Measurements from ENCODE around the gene GPX4.
A peak's percentile ranks its signal among the peaks of the same experiment; 100 is the strongest.
"Not testable (repeated sequence)": the region's sequence is repeated elsewhere in the genome, so short reads cannot be mapped to it uniquely, and the experiment has no call there.

GPX4 gene

DNA sequence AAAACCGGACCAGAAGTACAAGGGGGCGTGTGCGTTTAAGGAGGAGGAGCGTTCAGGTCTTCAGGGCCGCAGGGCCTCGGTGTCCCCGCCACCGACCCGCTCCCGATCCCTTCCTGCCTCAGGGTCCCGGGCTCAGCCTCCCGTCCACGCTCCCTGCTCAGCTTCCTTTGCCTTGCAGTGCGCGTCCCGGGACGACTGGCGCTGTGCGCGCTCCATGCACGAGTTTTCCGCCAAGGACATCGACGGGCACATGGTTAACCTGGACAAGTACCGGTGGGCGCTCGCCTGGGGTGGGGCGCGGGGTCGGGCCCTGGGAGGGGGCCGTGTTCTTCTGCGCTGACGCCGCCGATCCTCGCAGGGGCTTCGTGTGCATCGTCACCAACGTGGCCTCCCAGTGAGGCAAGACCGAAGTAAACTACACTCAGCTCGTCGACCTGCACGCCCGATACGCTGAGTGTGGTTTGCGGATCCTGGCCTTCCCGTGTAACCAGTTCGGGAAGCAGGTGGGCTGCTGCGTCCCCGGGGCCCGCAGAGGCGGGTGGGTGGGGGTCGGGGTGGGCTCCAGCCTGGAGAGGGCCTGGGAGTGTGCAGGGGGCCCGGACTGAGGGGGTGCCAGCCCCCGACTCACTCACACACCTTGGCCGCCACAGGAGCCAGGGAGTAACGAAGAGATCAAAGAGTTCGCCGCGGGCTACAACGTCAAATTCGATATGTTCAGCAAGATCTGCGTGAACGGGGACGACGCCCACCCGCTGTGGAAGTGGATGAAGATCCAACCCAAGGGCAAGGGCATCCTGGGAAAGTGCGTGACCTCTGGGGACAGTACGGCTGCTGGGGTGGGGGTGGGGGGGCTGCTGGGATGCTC is 1.4 kb downstream of the GPX4 start:
- no peak for DNase-seq

DNA sequence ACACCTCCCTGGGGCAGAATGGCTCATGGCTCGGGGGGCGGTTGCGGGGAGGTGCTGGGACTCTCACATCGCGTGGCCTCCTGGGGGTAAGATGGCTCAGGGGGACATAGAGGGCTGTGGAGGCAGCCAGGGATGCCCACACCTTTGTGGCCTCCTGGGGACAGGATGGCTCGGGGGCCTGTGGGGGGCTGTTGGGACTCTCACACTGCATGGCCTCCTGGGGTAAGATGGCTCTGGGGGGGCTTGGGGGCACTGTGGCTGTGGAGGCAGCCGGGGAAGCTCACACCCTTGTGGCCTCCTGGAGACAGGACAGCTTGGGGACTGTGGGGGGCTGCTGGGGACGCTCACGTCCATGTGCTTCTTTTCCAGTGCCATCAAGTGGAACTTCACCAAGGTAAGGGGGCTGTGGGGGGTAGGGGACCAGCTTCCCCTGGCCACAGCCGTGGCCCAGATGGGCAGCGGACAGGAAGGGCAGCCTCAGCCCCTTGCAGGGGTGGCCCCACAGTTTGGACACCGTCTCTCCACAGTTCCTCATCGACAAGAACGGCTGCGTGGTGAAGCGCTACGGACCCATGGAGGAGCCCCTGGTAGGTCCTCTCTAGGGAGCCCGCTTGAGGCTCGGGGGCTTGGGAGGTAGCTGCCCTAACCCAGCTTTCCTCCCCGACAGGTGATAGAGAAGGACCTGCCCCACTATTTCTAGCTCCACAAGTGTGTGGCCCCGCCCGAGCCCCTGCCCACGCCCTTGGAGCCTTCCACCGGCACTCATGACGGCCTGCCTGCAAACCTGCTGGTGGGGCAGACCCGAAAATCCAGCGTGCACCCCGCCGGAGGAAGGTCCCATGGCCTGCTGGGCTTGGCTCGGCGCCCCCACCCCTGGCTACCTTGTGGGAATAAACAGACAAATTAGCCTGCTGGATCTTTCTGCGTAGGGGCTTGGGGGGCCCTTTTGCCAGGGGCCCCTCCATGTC is 2.4 kb downstream of the GPX4 start:
- DNase-seq, result no peak

GRCh38 chr19:1106841-1107660 is 3.3 kb downstream of the GPX4 start:
- DNase-seq, result peak; percentile 59 to 60

DNA sequence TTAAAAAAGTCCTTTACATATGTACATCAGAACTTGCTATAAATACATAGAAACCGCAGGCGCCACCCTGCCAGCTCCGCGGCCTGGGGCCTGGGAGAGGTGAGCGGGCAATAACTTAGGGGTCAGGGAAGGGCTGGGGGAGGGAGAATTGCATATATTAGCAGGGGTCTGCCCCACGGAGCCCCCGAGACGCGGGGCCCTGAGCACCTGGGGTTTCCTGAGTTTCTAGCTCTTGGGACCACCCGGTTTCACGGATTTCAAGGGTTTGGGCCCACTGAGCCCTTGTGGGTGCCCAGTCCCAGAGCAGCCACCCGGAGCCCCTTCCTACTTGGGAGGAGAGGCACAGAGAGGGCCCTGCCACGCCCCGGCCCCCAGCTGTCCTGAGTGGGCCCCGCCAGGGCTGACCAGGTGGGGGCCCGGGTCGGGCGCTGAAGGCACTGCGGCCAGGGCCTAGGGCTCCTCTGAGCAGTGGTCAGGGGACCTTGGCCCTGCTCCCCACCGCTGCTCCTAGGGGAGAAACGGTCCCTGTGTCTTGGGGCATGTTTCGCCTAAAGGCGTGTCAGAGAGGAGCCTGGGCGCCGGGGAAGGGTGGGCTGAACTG is 4.0 kb downstream of the GPX4 start:
- no peak for DNase-seq

DNA sequence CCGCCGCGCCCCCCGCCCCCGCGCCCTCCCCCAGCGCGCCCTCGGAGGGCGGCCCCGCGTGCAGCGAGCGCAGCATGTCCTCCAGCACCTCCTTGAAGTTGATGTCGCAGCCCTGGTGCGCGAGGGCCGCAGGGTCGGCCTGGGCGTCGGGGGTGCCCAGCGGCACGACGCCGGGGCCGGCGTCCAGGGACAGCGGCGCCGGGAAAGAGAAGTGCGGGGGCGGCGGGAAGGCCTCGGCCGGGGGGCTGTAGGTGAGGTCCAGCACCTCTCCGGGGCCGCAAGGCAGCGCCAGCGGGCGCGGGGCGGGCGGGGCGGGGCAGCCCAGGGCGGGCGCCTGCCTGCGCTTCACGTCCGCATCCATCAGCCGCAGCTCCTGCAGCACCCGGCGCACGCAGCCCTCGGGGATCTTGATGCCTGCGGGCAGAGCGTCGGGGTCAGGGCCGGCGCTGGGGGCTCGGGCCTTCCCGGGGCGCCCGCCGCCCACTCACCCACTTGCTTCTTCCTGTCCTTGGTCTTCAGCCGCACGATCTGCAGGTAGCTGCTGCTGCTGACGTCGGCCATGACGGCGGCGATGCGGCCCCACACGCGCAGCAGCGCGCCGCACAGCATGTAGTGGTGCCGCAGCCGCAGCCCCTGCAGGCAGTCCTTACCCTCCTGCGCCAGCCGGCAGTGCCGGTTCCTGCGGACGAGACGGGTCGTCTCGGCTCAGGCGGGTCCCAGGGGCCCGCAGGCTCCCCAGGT is 4.7 kb downstream of the GPX4 start:
- no peak for DNase-seq

GRCh38 chr19:1109032-1109551 is 5.3 kb downstream of the GPX4 start:
- DNase-seq, result no peak

DNA sequence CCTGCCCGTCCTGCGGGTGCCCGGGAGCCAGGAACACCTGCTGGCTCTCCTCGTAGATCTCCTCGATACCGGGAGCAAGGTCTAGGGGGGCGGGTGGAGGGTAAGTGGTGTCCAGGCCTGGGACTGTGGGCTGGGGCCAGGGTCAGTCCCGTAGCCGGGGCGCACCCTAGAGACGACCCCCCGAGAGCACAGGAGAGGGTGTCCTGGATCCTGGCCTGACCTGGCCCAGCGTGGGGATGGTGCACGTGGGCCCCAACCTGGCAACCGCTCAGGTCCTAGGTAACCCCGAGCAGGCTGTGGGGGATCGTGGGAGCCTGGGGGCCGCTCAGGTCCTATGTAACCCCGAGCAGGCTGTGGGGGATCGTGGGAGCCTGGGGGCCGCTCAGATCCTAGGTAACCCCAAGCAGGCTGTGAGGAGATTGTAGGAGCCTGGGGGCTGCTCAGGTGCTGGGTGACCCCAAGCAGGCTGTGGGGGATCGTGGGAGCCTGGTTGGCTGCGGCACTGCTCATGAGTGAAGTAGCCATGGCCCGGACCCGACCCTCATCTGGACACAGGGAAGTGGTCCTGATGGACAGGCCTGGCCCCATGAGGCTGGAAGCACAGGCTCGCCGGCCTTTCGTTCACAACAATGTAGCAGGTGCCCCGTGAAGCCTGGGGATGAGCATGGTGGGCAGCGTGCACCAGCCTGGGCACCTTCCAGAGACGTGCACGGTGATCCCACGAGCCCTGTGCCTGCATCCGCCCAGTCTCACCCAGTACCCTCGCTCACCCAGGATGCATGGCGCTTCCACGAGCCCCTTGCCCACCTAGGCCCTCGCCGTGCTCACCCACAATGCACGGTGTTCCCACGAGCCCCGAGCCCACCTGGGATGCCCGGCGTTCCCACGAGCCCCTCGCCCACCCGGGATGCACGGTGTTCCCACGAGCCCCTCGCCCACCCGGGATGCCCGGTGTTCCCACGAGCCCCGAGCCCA is 6.2 kb downstream of the GPX4 start:
- no peak for DNase-seq

- DNase-seq, result no peak
Observed at GRCh38 chr19:1110809-1111640, 7.2 kb downstream of the GPX4 start.

- DNase-seq, result no peak
Observed at GRCh38 chr19:1111641-1112267, 8.0 kb downstream of the GPX4 start.

- DNase-seq, result no peak
Observed at GRCh38 chr19:1112268-1113029, 8.7 kb downstream of the GPX4 start.

DNA sequence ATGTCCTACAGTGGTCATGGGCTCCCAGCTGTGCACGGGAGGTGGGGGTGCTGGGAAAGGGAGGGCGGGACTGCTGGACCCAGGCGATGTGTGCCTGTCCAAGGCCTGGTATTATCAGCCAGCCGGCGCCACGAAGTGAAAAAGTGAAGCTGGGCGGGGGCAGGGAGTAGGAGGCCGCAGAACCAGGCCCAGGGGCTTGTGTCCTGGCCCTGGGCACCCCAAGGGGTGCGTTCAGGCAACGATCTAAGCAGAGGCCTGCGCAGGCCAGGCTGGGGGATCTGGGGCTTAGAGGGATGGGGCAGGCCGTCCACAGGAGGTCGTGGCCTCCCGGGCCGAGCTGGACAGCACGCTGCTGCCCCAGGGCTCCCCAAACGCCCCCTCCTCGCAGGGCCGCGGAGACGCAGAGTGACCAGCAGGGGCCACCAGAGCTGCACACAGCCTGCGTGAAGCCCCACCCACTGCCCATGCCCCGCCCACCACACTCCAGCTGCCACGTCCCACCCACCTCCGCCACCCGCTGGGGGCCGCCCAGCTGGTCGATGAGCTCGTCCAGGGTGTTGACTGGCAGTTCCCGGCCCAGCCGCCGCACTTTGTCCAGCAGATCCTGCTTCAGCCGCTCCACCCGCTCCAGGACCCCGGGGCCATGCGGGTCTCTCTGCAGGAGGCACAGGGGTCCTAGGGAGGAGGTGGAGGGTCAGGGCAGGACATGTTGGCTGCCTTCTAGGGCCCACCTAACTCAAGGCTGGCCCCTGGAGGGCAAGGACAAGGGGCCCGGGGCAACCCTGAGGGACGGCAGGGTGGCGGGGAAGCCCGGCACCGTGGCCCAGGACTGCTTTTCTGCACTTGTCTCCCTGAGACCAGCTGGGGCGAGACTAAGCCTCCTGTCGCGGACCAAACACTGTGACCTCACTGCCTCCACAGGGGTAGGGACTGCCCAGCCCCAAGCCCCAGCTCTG is 9.5 kb downstream of the GPX4 start:
- DNase-seq, result peak; percentile 60 to 76

DNA sequence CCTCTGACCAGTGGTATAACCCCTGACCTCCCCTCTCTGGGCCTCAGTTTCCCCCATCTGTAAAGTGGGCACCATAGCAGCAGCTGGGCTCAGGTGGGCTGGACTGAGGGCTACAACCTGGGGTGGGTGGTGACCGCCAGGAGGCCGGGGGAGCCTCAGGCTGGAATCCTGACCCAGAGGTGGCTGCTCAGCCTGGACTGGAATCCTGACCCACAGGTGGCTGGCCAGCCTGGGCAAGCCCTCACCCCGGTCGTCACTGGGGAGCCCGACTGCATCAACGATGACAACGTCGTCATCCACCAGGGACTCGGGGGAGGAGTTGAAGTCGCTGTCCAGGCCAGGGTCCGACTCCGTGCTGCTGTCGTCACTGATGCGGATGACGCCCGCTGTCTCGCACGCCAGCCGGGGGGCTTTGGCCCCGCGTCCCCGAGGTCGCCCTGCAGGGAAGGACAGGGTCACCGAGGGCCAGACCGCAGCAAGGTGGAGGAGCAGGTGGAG is 10.2 kb downstream of the GPX4 start:
- DNase-seq, result no peak

- DNase-seq, result not testable (repeated sequence)
Observed at GRCh38 chr19:1114728-1115127, 10.9 kb downstream of the GPX4 start.

DNA sequence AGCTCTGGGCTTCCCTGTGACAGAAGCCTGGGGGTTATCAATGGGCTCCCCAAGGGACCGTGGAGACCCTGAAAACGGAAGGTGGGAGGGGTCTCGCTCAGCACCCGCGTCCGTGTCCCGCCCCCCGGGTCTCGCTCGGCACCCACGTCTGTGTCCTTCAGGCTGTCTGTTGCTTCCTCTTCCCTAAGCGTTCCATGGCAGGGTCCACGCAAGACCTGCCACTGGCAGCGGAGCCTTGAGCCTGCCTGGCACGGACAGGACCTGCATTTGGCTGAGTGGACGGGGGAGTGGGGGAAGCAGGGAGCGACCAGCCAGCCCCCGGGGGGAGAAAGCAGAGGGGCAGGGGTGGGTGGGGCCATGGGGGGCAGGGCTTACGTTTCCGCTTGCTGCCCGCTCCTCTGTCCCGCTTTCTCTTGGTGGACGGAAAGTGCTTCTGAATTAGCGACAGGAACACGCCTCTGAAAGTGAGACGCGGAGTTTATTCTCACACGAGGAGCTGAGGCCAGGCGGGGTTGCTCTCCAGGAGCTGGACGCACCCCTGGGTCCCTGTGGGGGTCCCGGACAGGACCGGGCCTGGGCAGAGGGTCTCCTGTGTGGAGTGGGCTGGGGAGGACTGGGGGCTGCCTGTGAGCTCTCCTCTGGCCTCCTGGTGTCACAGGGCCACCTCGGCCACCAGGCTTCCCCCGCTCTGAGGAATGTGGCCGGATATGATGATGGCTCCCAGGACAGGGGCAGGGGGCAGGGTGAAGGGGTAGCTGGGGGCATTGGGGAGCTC is 12.0 kb downstream of the GPX4 start:
- no peak for DNase-seq

DNA sequence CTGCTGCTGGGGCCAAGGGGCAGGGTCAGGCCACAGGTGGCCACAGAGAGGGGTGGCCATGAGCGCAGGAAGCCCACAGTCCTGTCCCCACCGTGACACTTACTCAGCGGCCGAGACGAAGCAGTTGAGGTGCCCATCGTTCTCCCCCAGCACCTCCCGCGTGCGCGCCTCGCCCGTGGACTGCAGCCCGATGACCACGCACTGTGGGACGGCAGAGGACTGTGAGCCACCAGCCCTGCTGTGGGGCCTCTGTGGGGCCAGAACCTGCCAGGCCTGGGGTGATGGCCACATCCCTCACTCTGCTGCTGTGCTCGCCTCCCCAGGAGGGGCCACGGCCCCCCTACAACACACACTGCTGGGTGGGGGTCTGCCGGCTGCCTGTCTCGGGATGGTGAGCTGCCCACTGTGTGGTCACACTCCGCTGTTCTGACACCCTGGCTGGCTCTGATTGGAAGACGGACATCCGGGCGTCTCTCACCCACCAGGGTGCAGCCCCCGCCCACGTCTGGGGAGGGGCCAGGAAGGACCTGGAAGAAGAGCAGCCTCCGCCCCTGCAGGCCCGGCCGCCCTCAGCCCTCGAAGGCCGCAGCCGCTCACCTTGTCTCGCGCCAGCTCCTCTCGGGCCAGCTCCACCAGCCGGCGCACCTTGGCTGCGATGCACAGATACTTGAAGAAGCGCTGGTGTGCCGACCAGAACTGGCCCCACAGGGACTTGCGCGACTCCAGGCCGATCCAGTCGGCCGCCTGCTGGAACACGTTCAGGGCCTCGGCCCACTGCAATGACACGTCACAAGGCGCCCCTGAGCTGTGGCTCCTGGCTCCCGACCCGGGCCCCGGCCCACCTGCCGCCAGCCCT is 13.2 kb downstream of the GPX4 start:
- DNase-seq, result no peak

Data from Kasumi-1 (cell line).